Measurements from ENCODE around the gene GRK1.

The GRK1 gene

GRCh38 chr13:113633485-113633873 lies 33.5 kb upstream of the GRK1 start:
- no peak for DNase-seq

GRCh38 chr13:113634279-113635047 lies 32.6 kb upstream of the GRK1 start:
- DNase-seq, result no peak

GRCh38 chr13:113635048-113635420 lies 32.0 kb upstream of the GRK1 start:
- no peak for DNase-seq

- DNase-seq, result no peak
Measured at GRCh38 chr13:113635709-113636108, 31.3 kb upstream of the GRK1 start.

GRCh38 chr13:113636266-113636963 lies 30.6 kb upstream of the GRK1 start:
- DNase-seq, result no peak

GRCh38 chr13:113637262-113638160 lies 29.5 kb upstream of the GRK1 start:
- no peak for DNase-seq

GRCh38 chr13:113638173-113638746 lies 28.8 kb upstream of the GRK1 start:
- DNase-seq, result no peak

GRCh38 chr13:113638806-113639205 lies 28.2 kb upstream of the GRK1 start:
- no peak for DNase-seq

GRCh38 chr13:113639616-113640262 lies 27.3 kb upstream of the GRK1 start:
- DNase-seq, result no peak

- DNase-seq, result no peak
Measured at GRCh38 chr13:113641426-113641825, 25.6 kb upstream of the GRK1 start.

GRCh38 chr13:113642563-113642962 lies 24.5 kb upstream of the GRK1 start:
- no peak for DNase-seq

- no peak for DNase-seq
Measured at GRCh38 chr13:113643593-113643992, 23.4 kb upstream of the GRK1 start.

GRCh38 chr13:113644800-113645199 lies 22.2 kb upstream of the GRK1 start:
- DNase-seq, result no peak

GRCh38 chr13:113645329-113645728 lies 21.7 kb upstream of the GRK1 start:
- no peak for DNase-seq

- peak; percentile 73 for DNase-seq
Measured at GRCh38 chr13:113646376-113646775, 20.6 kb upstream of the GRK1 start.

- DNase-seq, result no peak
Measured at GRCh38 chr13:113646921-113647340, 20.1 kb upstream of the GRK1 start.

- peak; percentile 97 for DNase-seq
Measured at GRCh38 chr13:113647351-113648215, 19.4 kb upstream of the GRK1 start.

GRCh38 chr13:113648216-113648610 lies 18.8 kb upstream of the GRK1 start:
- DNase-seq, result no peak

GRCh38 chr13:113649212-113649611 lies 17.8 kb upstream of the GRK1 start:
- no peak for DNase-seq

GRCh38 chr13:113650275-113650674 lies 16.7 kb upstream of the GRK1 start:
- no peak for DNase-seq

GRCh38 chr13:113650731-113651148 lies 16.3 kb upstream of the GRK1 start:
- DNase-seq, result no peak

Data from NCI-H1105 (cell line).